ENCODE results near the gene FAM177A1. TPM values are rescaled to one million over a fixed set of nuclear protein-coding genes. Genes with fewer than 3 reads are reported as not detected.

Gene FAM177A1
- total RNA-seq, 1 donor from 2014 or later, result 49.3 TPM

- peaks cover 14% of the 10 kb centered on the region for H3K9me3 Mint-ChIP-seq
- peak overlapping the region; percentile 64 for H3K27ac Mint-ChIP-seq
- no peaks in the 10 kb centered on the region for H3K27me3 Mint-ChIP-seq (ENCODE audit: low read depth)
- no peak for DNase-seq (ENCODE audit: low spot score in 2 of 2, unreplicated experiment in 2 of 2)
- no peak overlapping the region for H3K4me3 Mint-ChIP-seq
- H3K36me3 Mint-ChIP-seq, result peaks cover 48% of the 10 kb centered on the region
- peaks cover 6% of the 10 kb centered on the region for H3K4me1 Mint-ChIP-seq
- no peak for TF ChIP-seq CTCF (IDR thresholded peaks at IDR 0.05; ENCODE audit: unreplicated experiment)
These were observed 67.4 kb downstream of the FAM177A1 start for GRCh38 chr14:35113308-35113950.

DNA sequence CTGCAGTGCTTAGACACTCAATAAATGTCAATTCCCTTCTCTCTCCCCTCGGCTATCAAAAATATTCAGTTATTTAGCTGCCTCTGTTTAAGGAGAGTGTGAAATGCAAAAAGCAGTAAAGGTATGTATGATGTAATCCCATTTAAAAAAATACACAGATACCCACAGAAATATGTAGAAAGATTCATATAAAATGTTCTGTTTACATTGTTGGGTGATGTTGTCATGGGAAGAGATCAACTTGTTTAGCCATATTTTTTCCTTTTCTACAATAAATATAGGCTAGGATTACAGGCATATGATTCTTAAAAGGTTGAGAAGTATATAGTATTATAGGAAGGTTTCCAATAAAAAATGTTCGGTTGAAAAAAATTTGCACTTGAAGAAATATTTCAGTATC lies 68.0 kb downstream of the FAM177A1 start:
- no peak for DNase-seq (ENCODE audit: low spot score in 2 of 2, unreplicated experiment in 2 of 2)
- Mint-ChIP-seq H3K36me3 (peaks cover 48% of the 10 kb centered on the region), H3K27ac (peak overlapping the region; percentile 64), H3K9me3 (peaks cover 14% of the 10 kb centered on the region), H3K4me3 (no peak overlapping the region), H3K27me3 (ENCODE audit: low read depth) (no peaks in the 10 kb centered on the region), H3K4me1 (peaks cover 6% of the 10 kb centered on the region)
- TF ChIP-seq CTCF (IDR thresholded peaks at IDR 0.05; ENCODE audit: unreplicated experiment), result no peak

DNA sequence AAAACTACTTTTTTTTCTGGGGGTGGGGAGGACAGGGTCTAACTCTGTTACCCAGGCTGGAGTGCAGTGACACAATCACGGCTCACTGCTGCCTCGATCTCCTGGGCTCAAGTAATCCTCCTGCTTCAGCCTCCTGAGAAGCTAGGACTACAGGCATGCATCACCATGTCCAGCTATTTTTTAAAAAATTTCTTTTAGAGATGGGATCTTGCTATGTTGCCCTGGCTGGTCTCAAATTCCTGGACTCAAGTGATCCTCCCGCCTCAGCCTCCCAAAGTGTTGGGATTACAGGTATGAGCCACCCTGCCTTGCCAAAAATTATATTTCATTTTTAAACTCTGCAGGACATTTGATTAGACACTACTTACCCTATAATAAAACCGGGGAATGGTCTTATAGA lies 70.2 kb downstream of the FAM177A1 start:
- Mint-ChIP-seq H3K36me3 (peaks cover 35% of the 10 kb centered on the region), H3K4me1 (peaks cover 13% of the 10 kb centered on the region), H3K4me3 (no peak overlapping the region), H3K27ac (no peak overlapping the region), H3K27me3 (ENCODE audit: low read depth) (no peaks in the 10 kb centered on the region), H3K9me3 (peaks cover 12% of the 10 kb centered on the region)
- no peak for TF ChIP-seq CTCF (IDR thresholded peaks at IDR 0.05; ENCODE audit: unreplicated experiment)
- DNase-seq (ENCODE audit: low spot score in 2 of 2, unreplicated experiment in 2 of 2), result no peak

DNA sequence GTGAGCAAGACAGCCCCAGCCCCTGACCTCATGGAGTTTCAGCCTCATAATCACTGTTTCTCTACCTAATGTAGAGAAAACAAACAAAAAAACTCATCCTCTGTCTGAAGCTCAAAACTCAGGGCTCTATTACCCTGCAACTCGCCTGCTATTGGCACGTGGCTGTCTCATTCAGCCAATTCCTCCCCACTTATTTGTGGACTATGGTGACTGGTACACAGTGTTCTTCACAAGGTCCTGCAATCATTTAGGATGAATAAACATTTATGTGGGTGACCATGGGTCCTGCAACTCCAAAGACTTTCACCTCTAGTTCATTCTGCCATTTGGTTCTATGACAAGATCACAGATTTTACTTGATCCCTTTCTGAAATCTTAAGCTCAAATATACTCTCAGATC lies 71.0 kb downstream of the FAM177A1 start:
- H3K4me1 Mint-ChIP-seq, result peaks cover 13% of the 10 kb centered on the region
- no peaks in the 10 kb centered on the region for H3K27me3 Mint-ChIP-seq (ENCODE audit: low read depth)
- H3K36me3 Mint-ChIP-seq, result peaks cover 26% of the 10 kb centered on the region
- no peak overlapping the region for H3K4me3 Mint-ChIP-seq
- no peak overlapping the region for H3K27ac Mint-ChIP-seq
- DNase-seq (ENCODE audit: low spot score in 2 of 2, unreplicated experiment in 2 of 2), result no peak
- TF ChIP-seq CTCF (IDR thresholded peaks at IDR 0.05; ENCODE audit: unreplicated experiment), result no peak
- H3K9me3 Mint-ChIP-seq, result peaks cover 4% of the 10 kb centered on the region

- peak overlapping the region; percentile 100 for H3K27ac Mint-ChIP-seq
These were observed 75.2 kb downstream of the FAM177A1 start for GRCh38 chr14:35121026-35121886.

More at GRCh38 chr14:35121026-35121886, 75.2 kb downstream of the FAM177A1 start:
- no peak for DNase-seq (ENCODE audit: low spot score in 2 of 2, unreplicated experiment in 2 of 2)
- H3K4me1 Mint-ChIP-seq, result peaks cover 32% of the 10 kb centered on the region
- H3K27me3 Mint-ChIP-seq (ENCODE audit: low read depth), result no peaks in the 10 kb centered on the region
- H3K9me3 Mint-ChIP-seq, result no peaks in the 10 kb centered on the region
- TF ChIP-seq CTCF (IDR thresholded peaks at IDR 0.05; ENCODE audit: unreplicated experiment), result no peak
- H3K4me3 Mint-ChIP-seq, result peak overlapping the region; percentile 97
- H3K36me3 Mint-ChIP-seq, result peaks cover 10% of the 10 kb centered on the region

Data from mesothelial cell of epicardium (in vitro differentiated cells).